ENCODE results near the gene LOXHD1. TPM values are rescaled to one million over a fixed set of nuclear protein-coding genes. Genes with fewer than 3 reads are reported as not detected.
A peak's percentile ranks its signal among the peaks of the same experiment; 100 is the strongest.

The LOXHD1 gene
- total RNA-seq, 2 experiments from 2014 or later, result 0.11 to 0.45 TPM

DNA sequence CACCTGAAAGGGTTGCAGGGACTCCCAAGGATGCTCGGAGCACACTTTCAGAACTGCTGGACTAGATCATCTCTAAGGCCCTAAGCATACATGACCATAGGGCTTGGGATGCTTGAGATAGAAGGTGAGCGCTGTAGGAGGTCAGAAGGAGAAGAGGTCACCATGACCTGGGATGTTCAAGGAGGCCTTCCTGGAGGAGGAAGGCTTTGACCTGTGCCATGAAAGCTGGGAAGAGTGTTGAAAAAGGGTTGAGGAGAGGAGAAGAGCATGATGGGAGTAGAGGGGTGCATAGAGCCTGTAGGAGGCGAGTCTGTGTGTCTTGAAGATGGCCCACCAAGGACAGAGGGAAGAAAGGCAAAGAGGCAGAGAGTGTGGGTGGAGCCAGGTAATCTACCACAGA is 222.4 kb downstream of the LOXHD1 start:
- ChIA-PET POLR2A (no interaction called here), CTCF (interaction anchor here (0.8 kb wide), 1 partner anchor 223 kb away, joined by 4 read pairs; no protein-coding TSS in a partner anchor)
- Mint-ChIP-seq H3K27ac (no peak overlapping the region), H3K4me1 (ENCODE audit: low read depth) (no peaks in the 10 kb centered on the region), H3K36me3 (ENCODE audit: low read depth) (no peaks in the 10 kb centered on the region), H3K27me3 (no peaks in the 10 kb centered on the region), H3K4me3 (no peak overlapping the region), H3K9me3 (no peaks in the 10 kb centered on the region)
- ATAC-seq (no peak), DNase-seq (no peak)
- intact Hi-C loops (cut with micrococcal nuclease), result no loop called here
- TF ChIP-seq CTCF (IDR thresholded peaks at IDR 0.05), result no peak

DNA sequence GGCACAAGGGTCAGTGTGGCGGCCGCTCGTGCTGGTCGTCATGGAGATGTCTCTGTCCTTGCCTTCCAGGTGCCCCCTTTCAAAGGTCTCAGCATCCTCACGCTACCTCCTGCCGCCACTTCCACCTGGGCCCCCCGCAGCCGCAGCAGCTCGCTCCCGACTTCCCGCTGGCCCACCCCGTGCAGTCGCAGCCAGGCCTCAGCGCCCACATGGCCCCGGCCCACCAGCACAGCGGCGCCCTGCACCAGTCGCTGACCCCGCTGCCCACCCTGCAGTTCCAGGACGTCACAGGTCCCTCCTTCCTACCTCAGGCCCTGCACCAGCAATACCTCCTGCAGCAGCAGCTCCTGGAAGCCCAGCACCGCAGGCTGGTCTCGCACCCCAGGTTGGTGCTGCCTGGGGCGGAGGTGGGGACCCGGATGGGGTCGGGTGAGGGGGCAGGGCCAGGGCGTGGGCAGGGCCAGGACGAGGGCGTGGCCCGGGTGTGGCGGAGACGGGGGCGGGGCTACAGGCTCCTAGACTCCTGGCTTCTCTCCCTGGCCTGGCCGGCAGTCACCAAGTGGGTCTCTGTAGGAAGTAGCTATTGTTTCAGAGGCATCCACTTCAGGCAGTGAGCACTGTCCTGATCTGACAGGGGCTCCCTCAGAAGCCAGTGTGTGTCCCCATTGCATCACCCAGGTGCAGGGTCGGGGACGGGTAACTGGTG is 223.7 kb downstream of the LOXHD1 start:
- intact Hi-C loops (cut with micrococcal nuclease), result no loop called here
- Mint-ChIP-seq H3K27ac (no peak overlapping the region), H3K4me1 (ENCODE audit: low read depth) (no peaks in the 10 kb centered on the region), H3K4me3 (no peak overlapping the region), H3K9me3 (no peaks in the 10 kb centered on the region), H3K36me3 (ENCODE audit: low read depth) (no peaks in the 10 kb centered on the region), H3K27me3 (no peaks in the 10 kb centered on the region)
- TF ChIP-seq CTCF (IDR thresholded peaks at IDR 0.05), result no peak
- ATAC-seq (peak; percentile 34), DNase-seq (no peak)
- CTCF ChIA-PET, result interaction anchor here (1.1 to 1.2 kb wide), 2 partner anchors 23 to 225 kb away, joined by 3 read pairs; no protein-coding TSS in a partner anchor
- POLR2A ChIA-PET, result no interaction called here

GRCh38 chr18:46431522-46432171 is 225.4 kb downstream of the LOXHD1 start:
- Mint-ChIP-seq H3K9me3 (no peaks in the 10 kb centered on the region), H3K27me3 (no peaks in the 10 kb centered on the region), H3K36me3 (ENCODE audit: low read depth) (no peaks in the 10 kb centered on the region), H3K4me1 (ENCODE audit: low read depth) (no peaks in the 10 kb centered on the region), H3K4me3 (no peak overlapping the region), H3K27ac (no peak overlapping the region)
- ATAC-seq (no peak), DNase-seq (no peak)
- ChIA-PET POLR2A (no interaction called here), CTCF (no interaction called here)
- no peak for TF ChIP-seq CTCF (IDR thresholded peaks at IDR 0.05)
- intact Hi-C loops (cut with micrococcal nuclease), result no loop called here

GRCh38 chr18:46429649-46430224 is 227.3 kb downstream of the LOXHD1 start:
- Mint-ChIP-seq H3K36me3 (ENCODE audit: low read depth) (no peaks in the 10 kb centered on the region), H3K4me1 (ENCODE audit: low read depth) (no peaks in the 10 kb centered on the region), H3K27ac (no peak overlapping the region), H3K9me3 (no peaks in the 10 kb centered on the region), H3K27me3 (no peaks in the 10 kb centered on the region), H3K4me3 (no peak overlapping the region)
- CTCF ChIA-PET, result no interaction called here
- no peak for TF ChIP-seq CTCF (IDR thresholded peaks at IDR 0.05)
- DNase-seq, result no peak
- ATAC-seq, result no peak
- intact Hi-C loops (cut with micrococcal nuclease), result no loop called here
- POLR2A ChIA-PET, result no interaction called here

- no peak for TF ChIP-seq CTCF (IDR thresholded peaks at IDR 0.05)
- no peaks in the 10 kb centered on the region for H3K36me3 Mint-ChIP-seq (ENCODE audit: low read depth)
- H3K27me3 Mint-ChIP-seq, result no peaks in the 10 kb centered on the region
- intact Hi-C loops (cut with micrococcal nuclease), result no loop called here
- no peak for DNase-seq
- H3K9me3 Mint-ChIP-seq, result no peaks in the 10 kb centered on the region
- ATAC-seq, result no peak
- no peaks in the 10 kb centered on the region for H3K4me1 Mint-ChIP-seq (ENCODE audit: low read depth)
- CTCF ChIA-PET, result no interaction called here
- H3K4me3 Mint-ChIP-seq, result no peak overlapping the region
- H3K27ac Mint-ChIP-seq, result no peak overlapping the region
- POLR2A ChIA-PET, result no interaction called here
These were observed 227.9 kb downstream of the LOXHD1 start for GRCh38 chr18:46429130-46429529.
